Measurements from ENCODE around the gene DDX60.
A peak's percentile ranks its signal among the peaks of the same experiment; 100 is the strongest.

DDX60 gene

GRCh38 chr4:168318266-168318895 lies at the start of gene DDX60:
TSS of gene DDX60 (minus strand) at chr4:168318752. CDS start at chr4:168311259, 7,493 bp downstream.
- in situ Hi-C loops (cut with MboI; ENCODE audit: low sequenced_read_pairs, unreplicated experiment): no loop called here
- peak; percentile 76 for DNase-seq (ENCODE audit: low spot score)
- peak; percentile 12 for TF ChIP-seq CTCF (IDR thresholded peaks at IDR 0.05; ENCODE audit: borderline replicate concordance, control extremely low read depth, extremely low read depth, insufficient read depth, missing control alignments)

GRCh38 chr4:168367065-168367464 lies 48.5 kb upstream of the DDX60 start:
- no peak for TF ChIP-seq CTCF (IDR thresholded peaks at IDR 0.05; ENCODE audit: borderline replicate concordance, control extremely low read depth, extremely low read depth, insufficient read depth, missing control alignments)
- in situ Hi-C loops (cut with MboI; ENCODE audit: low sequenced_read_pairs, unreplicated experiment): no loop called here
- DNase-seq (ENCODE audit: low spot score): no peak

- DNase-seq (ENCODE audit: low spot score): no peak
- TF ChIP-seq CTCF (IDR thresholded peaks at IDR 0.05; ENCODE audit: borderline replicate concordance, control extremely low read depth, extremely low read depth, insufficient read depth, missing control alignments): no peak
These were observed 43.5 kb upstream of the DDX60 start for GRCh38 chr4:168362025-168362401.

GRCh38 chr4:168361365-168362024 lies 42.9 kb upstream of the DDX60 start:
- no peak for DNase-seq (ENCODE audit: low spot score)
- in situ Hi-C loops (cut with MboI; ENCODE audit: low sequenced_read_pairs, unreplicated experiment): no loop called here
- no peak for TF ChIP-seq CTCF (IDR thresholded peaks at IDR 0.05; ENCODE audit: borderline replicate concordance, control extremely low read depth, extremely low read depth, insufficient read depth, missing control alignments)

More at GRCh38 chr4:168362025-168362401, 43.5 kb upstream of the DDX60 start:
- in situ Hi-C loops (cut with MboI; ENCODE audit: low sequenced_read_pairs, unreplicated experiment): no loop called here

- no peak for DNase-seq (ENCODE audit: low spot score)
- no peak for TF ChIP-seq CTCF (IDR thresholded peaks at IDR 0.05; ENCODE audit: borderline replicate concordance, control extremely low read depth, extremely low read depth, insufficient read depth, missing control alignments)
- in situ Hi-C loops (cut with MboI; ENCODE audit: low sequenced_read_pairs, unreplicated experiment): no loop called here
These were observed 41.7 kb upstream of the DDX60 start for GRCh38 chr4:168360271-168360670.

GRCh38 chr4:168357941-168358340 lies 39.4 kb upstream of the DDX60 start:
- in situ Hi-C loops (cut with MboI; ENCODE audit: low sequenced_read_pairs, unreplicated experiment): no loop called here

More at GRCh38 chr4:168357941-168358340, 39.4 kb upstream of the DDX60 start:
- DNase-seq (ENCODE audit: low spot score): no peak
- no peak for TF ChIP-seq CTCF (IDR thresholded peaks at IDR 0.05; ENCODE audit: borderline replicate concordance, control extremely low read depth, extremely low read depth, insufficient read depth, missing control alignments)

Measured in GM13976 (cell line).